Smooth muscle cell (in vitro differentiated cells): ENCODE measurements around the gene SKI. TPM values are rescaled to one million over a fixed set of nuclear protein-coding genes. Genes with fewer than 3 reads are reported as not detected.

Source experiments
- DNase-seq: peaks from one replicate; lab custom pipeline; 2025; ENCODE audit not compliant: unreplicated experiment; lab: John Stamatoyannopoulos, UW
- H2AFZ ChIP-seq: fragments of 200-600 bp; sonication (generic); 2 replicates; pipeline ENCODE4 v1.6.0; 2016; ENCODE audit warnings: antibody characterized with exemption, low read depth, mild to moderate bottlenecking
- H3F3A ChIP-seq: fragments of 200-600 bp; sonication (generic); 2 replicates; pipeline ENCODE4 v1.6.0; 2017; ENCODE audit warnings: antibody characterized with exemption, low read depth
- H3K27ac ChIP-seq: fragments of 200-600 bp; sonication (generic); 2 replicates; pipeline ENCODE4 v1.5.1; 2016; ENCODE audit warnings: low read depth, mild to moderate bottlenecking
- H3K27me3 ChIP-seq: fragments of 200-600 bp; sonication (generic); 2 replicates; pipeline ENCODE4 v1.6.1; 2016; ENCODE audit warnings: low read depth, mild to moderate bottlenecking
- H3K36me3 ChIP-seq: fragments of 200-600 bp; sonication (generic); 2 replicates; pipeline ENCODE4 v1.5.1; 2016; ENCODE audit warnings: low read depth
- H3K4me1 ChIP-seq: fragments of 200-600 bp; sonication (generic); 2 replicates; pipeline ENCODE4 v1.5.1; 2016; ENCODE audit warnings: low read depth
- H3K4me2 ChIP-seq: fragments of 200-600 bp; sonication (generic); 2 replicates; pipeline ENCODE4 v1.6.0; 2016; ENCODE audit warnings: mild to moderate bottlenecking
- H3K4me3 ChIP-seq: fragments of 200-600 bp; sonication (generic); 2 replicates; pipeline ENCODE4 v1.5.1; 2016; ENCODE audit warnings: mild to moderate bottlenecking
- H3K79me2 ChIP-seq: fragments of 200-600 bp; sonication (generic); 2 replicates; pipeline ENCODE4 v1.6.0; 2016; ENCODE audit warnings: low read depth, mild to moderate bottlenecking
- H3K9ac ChIP-seq: fragments of 200-600 bp; sonication (generic); 2 replicates; pipeline ENCODE4 v1.6.0; 2016; ENCODE audit warnings: low read depth
- H3K9me3 ChIP-seq: fragments of 200-600 bp; sonication (generic); replicated peaks from 2 replicates; pipeline ENCODE4 v1.5.1; 2016; ENCODE audit warnings: low read depth
- H4K20me1 ChIP-seq: fragments of 200-600 bp; sonication (generic); 2 replicates; pipeline ENCODE4 v1.6.0; 2016; ENCODE audit warnings: low read depth
- WGBS: methylation state at CpG from one replicate; pipeline ENCODE4 v1.1.7; 2016; ENCODE audit warnings: low lambda C conversion rate; 5-methylcytosine and 5-hydroxymethylcytosine counted together
- polyA plus RNA-seq: library from polyadenylated mRNA; unstranded; fragments of >200 nt; fragmentation: Nextera tagmentation; extraction: Ambion mirVana; gene quantifications from 2 replicates; pipeline ENCODE4 v1.2.1, GENCODE V29; 2016
- total RNA-seq: library from RNA; depleted of rRNA; stranded (reverse); fragments of >200 nt; gene quantifications from 2 replicates; pipeline ENCODE4 v1.2.3, GENCODE V29; 2014
- TF ChIP-seq, protein P1 (sequence below): fragments of 200-600 bp; sonication (generic); IDR thresholded peaks from 2 replicates; pipeline ENCODE4 v1.5.1; 2017; ENCODE audit warnings: borderline replicate concordance, mild to moderate bottlenecking, antibody characterized with exemption; ENCODE audit not compliant: insufficient read depth, poor library complexity, severe bottlenecking

SKI gene
- total and polyA plus RNA-seq, 2 experiments from 2014 or later, result 4.2 to 19.6 TPM

DNA sequence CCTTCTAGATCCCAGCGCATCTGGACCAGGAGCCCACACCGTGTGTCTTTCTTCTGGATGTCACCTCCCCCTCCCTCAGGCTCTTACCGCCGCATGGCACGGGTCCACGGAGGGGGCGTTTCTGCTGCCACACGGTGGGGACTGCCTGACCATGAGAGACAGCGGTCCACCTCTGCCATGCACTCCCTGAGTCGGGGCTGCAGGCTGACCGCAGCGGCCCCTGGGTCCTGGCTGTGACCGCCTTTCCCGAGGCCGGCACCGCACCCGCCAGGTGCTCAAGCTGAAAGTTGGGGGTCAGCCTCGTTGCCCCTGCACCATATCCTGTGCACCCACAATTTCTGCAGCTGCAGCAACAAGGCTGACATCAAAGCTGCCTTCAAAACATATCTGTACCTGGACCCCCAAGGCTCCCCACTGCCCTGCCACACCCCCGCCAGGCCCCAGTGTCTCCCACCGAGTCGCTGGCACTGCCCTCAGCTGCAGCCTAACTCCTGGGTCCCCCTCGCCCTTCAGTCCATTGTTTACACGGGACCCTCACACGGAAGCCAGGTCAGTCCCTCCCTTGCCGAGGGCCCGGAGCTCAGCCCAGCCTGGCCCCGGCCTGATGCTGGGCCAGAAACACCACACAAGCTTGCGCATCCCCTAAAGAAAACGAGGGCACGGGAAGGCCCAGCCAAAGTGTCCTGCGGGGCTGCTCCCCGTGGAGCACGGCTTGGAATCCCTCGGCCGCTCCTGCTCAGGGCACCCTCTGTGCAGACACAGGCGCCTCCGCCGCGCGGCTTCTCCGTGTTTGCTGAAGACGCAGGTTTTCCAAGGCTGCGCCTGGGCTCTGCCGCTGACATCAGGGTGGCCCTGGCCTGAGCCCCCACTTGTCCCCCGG is 111.3 kb downstream of the SKI start:
- TF ChIP-seq, protein P1, sequence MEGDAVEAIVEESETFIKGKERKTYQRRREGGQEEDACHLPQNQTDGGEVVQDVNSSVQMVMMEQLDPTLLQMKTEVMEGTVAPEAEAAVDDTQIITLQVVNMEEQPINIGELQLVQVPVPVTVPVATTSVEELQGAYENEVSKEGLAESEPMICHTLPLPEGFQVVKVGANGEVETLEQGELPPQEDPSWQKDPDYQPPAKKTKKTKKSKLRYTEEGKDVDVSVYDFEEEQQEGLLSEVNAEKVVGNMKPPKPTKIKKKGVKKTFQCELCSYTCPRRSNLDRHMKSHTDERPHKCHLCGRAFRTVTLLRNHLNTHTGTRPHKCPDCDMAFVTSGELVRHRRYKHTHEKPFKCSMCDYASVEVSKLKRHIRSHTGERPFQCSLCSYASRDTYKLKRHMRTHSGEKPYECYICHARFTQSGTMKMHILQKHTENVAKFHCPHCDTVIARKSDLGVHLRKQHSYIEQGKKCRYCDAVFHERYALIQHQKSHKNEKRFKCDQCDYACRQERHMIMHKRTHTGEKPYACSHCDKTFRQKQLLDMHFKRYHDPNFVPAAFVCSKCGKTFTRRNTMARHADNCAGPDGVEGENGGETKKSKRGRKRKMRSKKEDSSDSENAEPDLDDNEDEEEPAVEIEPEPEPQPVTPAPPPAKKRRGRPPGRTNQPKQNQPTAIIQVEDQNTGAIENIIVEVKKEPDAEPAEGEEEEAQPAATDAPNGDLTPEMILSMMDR, result no peak
- Histone ChIP-seq H3K9me3 (no peaks in the 10 kb centered on the region), H3K4me1 (no peaks in the 10 kb centered on the region), H4K20me1 (no peaks in the 10 kb centered on the region), H3K79me2 (no peaks in the 10 kb centered on the region), H3K27me3 (no peaks in the 10 kb centered on the region), H3K36me3 (no peaks in the 10 kb centered on the region), H3K9ac (no peak overlapping the region), H2AFZ (no peak overlapping the region), H3K4me3 (no peak overlapping the region), H3K4me2 (no peak overlapping the region), H3F3A (no peaks in the 10 kb centered on the region), H3K27ac (no peak overlapping the region)
- WGBS, result 94% methylated on average over 43 of the region's 45 CpGs
- DNase-seq, result no peak

DNA sequence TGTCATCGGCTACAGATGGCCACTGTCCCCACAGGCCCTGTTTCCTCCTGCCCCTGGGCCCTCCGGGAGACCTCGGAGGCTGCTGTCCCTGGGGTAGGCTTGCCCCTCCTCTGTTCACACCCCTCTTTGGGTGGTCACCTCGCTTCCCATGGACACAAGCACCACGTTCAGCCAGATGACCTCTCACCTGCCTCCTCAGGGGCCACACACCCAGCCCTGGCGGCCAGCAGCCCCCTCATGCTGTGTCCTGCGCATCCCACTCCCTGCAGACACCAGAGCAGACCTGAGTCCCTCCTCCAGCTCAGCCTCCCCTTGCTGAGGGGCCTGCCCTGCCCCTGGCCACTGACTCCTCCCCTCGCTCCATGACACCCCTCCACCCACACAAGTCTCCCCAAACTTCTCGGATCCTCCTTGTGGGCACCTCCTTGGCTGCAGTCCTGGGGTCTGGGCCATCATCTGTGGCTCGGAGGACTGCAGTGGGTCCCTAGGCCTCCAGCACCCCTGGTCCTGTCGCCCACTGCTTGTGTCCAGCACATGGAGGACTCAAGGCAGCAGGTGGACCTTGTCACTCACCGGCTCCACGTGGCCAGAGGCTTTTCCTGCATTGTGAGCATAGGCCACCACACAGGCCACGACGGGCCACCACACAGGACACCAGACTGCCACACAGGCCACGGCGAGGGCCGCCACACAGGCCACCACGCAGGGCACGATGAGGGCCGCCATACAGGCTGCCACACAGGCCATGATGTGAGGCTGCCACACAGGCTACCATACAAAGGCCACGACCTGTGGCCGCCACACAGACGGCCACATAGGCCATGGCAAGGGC is 112.2 kb downstream of the SKI start:
- H3K27ac ChIP-seq, result no peak overlapping the region
- no peaks in the 10 kb centered on the region for H4K20me1 ChIP-seq
- no peaks in the 10 kb centered on the region for H3K9me3 ChIP-seq
- no peak overlapping the region for H2AFZ ChIP-seq
- no peaks in the 10 kb centered on the region for H3K36me3 ChIP-seq
- no peaks in the 10 kb centered on the region for H3K79me2 ChIP-seq
- no peaks in the 10 kb centered on the region for H3K4me1 ChIP-seq
- DNase-seq, result no peak
- 98% methylated on average over 24 of the region's 24 CpGs for WGBS
- no peak overlapping the region for H3K4me3 ChIP-seq
- no peaks in the 10 kb centered on the region for H3F3A ChIP-seq
- TF ChIP-seq, protein P1, result no peak
- H3K9ac ChIP-seq, result no peak overlapping the region
- H3K4me2 ChIP-seq, result no peak overlapping the region
- H3K27me3 ChIP-seq, result no peaks in the 10 kb centered on the region

DNA sequence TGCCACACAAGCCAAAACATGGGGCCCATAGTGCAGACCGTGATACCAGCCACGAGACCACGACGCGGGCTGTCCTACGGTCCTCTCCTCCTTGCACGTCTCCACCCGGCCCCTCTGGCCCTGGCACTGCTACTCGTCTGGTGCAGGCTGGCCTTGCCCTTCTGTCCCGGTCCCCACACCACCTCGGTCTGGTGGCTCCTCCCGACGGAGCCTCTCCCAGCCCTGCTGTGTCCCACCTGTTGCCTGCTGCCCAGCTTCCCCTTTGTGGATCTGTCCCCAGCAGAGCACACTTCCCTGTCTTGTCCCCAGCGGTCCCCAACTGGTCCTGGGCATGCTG is 112.8 kb downstream of the SKI start:
- no peak for DNase-seq
- TF ChIP-seq, protein P1, result no peak
- Histone ChIP-seq H3K79me2 (no peaks in the 10 kb centered on the region), H3F3A (no peaks in the 10 kb centered on the region), H3K4me3 (no peak overlapping the region), H3K27ac (no peak overlapping the region), H3K27me3 (no peaks in the 10 kb centered on the region), H2AFZ (no peak overlapping the region), H3K9me3 (no peaks in the 10 kb centered on the region), H4K20me1 (no peaks in the 10 kb centered on the region), H3K9ac (no peak overlapping the region), H3K4me1 (no peaks in the 10 kb centered on the region), H3K36me3 (no peaks in the 10 kb centered on the region), H3K4me2 (no peak overlapping the region)
- 98% methylated on average over 14 of the region's 14 CpGs for WGBS
